Measurements from ENCODE around the gene LRRC4C.
"Not testable (repeated sequence)": the region's sequence is repeated elsewhere in the genome, so short reads cannot be mapped to it uniquely, and the experiment has no call there.

LRRC4C gene

GRCh38 chr11:41053894-41054293 lies 405.6 kb downstream of the LRRC4C start:
- H3K36me3 Mint-ChIP-seq, result no peaks in the 10 kb centered on the region
- DNase-seq (no peak), ATAC-seq (replicated peaks) (no peak)
- H3K9me3 Mint-ChIP-seq, result peaks cover under 1 to 7% of the 10 kb centered on the region in 2 donors
- no peaks in the 10 kb centered on the region for H3K4me1 Mint-ChIP-seq
- H3K27ac Mint-ChIP-seq, result no peak overlapping the region
- H3K27me3 Mint-ChIP-seq, result no peaks in the 10 kb centered on the region
- no peak overlapping the region for H3K4me3 Mint-ChIP-seq

- Mint-ChIP-seq H3K4me3 (no peak overlapping the region), H3K27ac (no peak overlapping the region), H3K36me3 (no peaks in the 10 kb centered on the region), H3K9me3 (peaks cover 3 to 8% of the 10 kb centered on the region in 2 donors), H3K4me1 (no peaks in the 10 kb centered on the region), H3K27me3 (no peaks in the 10 kb centered on the region)
- ATAC-seq (replicated peaks), result no peak
- no peak for DNase-seq
These were observed 407.4 kb downstream of the LRRC4C start for GRCh38 chr11:41051919-41052635.

GRCh38 chr11:41050791-41051190 lies 408.7 kb downstream of the LRRC4C start:
- DNase-seq (no peak), ATAC-seq (replicated peaks) (no peak)
- Mint-ChIP-seq H3K4me1 (no peaks in the 10 kb centered on the region), H3K4me3 (no peak overlapping the region), H3K9me3 (peaks cover 3 to 8% of the 10 kb centered on the region in 2 donors), H3K27ac (no peak overlapping the region), H3K36me3 (no peaks in the 10 kb centered on the region), H3K27me3 (no peaks in the 10 kb centered on the region)

- H3K27me3 Mint-ChIP-seq, result no peaks in the 10 kb centered on the region
- H3K9me3 Mint-ChIP-seq, result peaks cover 3 to 8% of the 10 kb centered on the region in 2 donors
- DNase-seq (no peak), ATAC-seq (replicated peaks) (no peak)
- H3K4me1 Mint-ChIP-seq, result no peaks in the 10 kb centered on the region
- H3K27ac Mint-ChIP-seq, result no peak overlapping the region
- no peaks in the 10 kb centered on the region for H3K36me3 Mint-ChIP-seq
- no peak overlapping the region for H3K4me3 Mint-ChIP-seq
These were observed 412.2 kb downstream of the LRRC4C start for GRCh38 chr11:41047229-41047628.

- Mint-ChIP-seq H3K4me3 (no peak overlapping the region), H3K36me3 (no peaks in the 10 kb centered on the region), H3K9me3 (peaks cover 3 to 5% of the 10 kb centered on the region in 2 donors), H3K27ac (no peak overlapping the region), H3K27me3 (no peaks in the 10 kb centered on the region), H3K4me1 (no peaks in the 10 kb centered on the region)
- DNase-seq (no peak), ATAC-seq (replicated peaks) (no peak)
These were observed 414.2 kb downstream of the LRRC4C start for GRCh38 chr11:41045266-41045665.

- ATAC-seq (replicated peaks) (no peak), DNase-seq (no peak)
- Mint-ChIP-seq H3K4me3 (no peak overlapping the region), H3K4me1 (no peaks in the 10 kb centered on the region), H3K9me3 (peaks cover 3 to 5% of the 10 kb centered on the region in 2 donors), H3K36me3 (no peaks in the 10 kb centered on the region), H3K27me3 (no peaks in the 10 kb centered on the region), H3K27ac (no peak overlapping the region)
These were observed 414.7 kb downstream of the LRRC4C start for GRCh38 chr11:41044747-41045146.

GRCh38 chr11:41042688-41043087 lies 416.8 kb downstream of the LRRC4C start:
- DNase-seq (no peak), ATAC-seq (replicated peaks) (no peak)
- H3K36me3 Mint-ChIP-seq, result no peaks in the 10 kb centered on the region
- H3K9me3 Mint-ChIP-seq, result no peaks in the 10 kb centered on the region
- no peaks in the 10 kb centered on the region for H3K4me1 Mint-ChIP-seq
- H3K27me3 Mint-ChIP-seq, result no peaks in the 10 kb centered on the region
- no peak overlapping the region for H3K27ac Mint-ChIP-seq
- no peak overlapping the region for H3K4me3 Mint-ChIP-seq

- Mint-ChIP-seq H3K27me3 (no peaks in the 10 kb centered on the region), H3K9me3 (no peaks in the 10 kb centered on the region), H3K4me3 (no peak overlapping the region), H3K4me1 (no peaks in the 10 kb centered on the region), H3K27ac (no peak overlapping the region), H3K36me3 (no peaks in the 10 kb centered on the region)
- ATAC-seq (replicated peaks) (no peak), DNase-seq (no peak)
These were observed 419.0 kb downstream of the LRRC4C start for GRCh38 chr11:41040474-41040873.

GRCh38 chr11:41039592-41039991 lies 419.9 kb downstream of the LRRC4C start:
- Mint-ChIP-seq H3K4me1 (no peaks in the 10 kb centered on the region), H3K27ac (no peak overlapping the region), H3K9me3 (peaks cover 2 to 3% of the 10 kb centered on the region in 2 donors), H3K27me3 (no peaks in the 10 kb centered on the region), H3K4me3 (no peak overlapping the region), H3K36me3 (no peaks in the 10 kb centered on the region)
- ATAC-seq (replicated peaks) (no peak), DNase-seq (no peak)

- no peak overlapping the region for H3K4me3 Mint-ChIP-seq
- no peak for ATAC-seq (replicated peaks)
- DNase-seq, result no peak
- H3K4me1 Mint-ChIP-seq, result no peaks in the 10 kb centered on the region
- H3K36me3 Mint-ChIP-seq, result no peaks in the 10 kb centered on the region
- no peak overlapping the region for H3K27ac Mint-ChIP-seq
- H3K9me3 Mint-ChIP-seq, result peaks cover 3 to 5% of the 10 kb centered on the region in 2 donors
- no peaks in the 10 kb centered on the region for H3K27me3 Mint-ChIP-seq
These were observed 427.8 kb downstream of the LRRC4C start for GRCh38 chr11:41031551-41032060.

GRCh38 chr11:41020259-41020658 lies 439.2 kb downstream of the LRRC4C start:
- no peak for ATAC-seq (replicated peaks)
- Mint-ChIP-seq H3K4me3 (no peak overlapping the region), H3K27ac (no peak overlapping the region), H3K4me1 (no peaks in the 10 kb centered on the region), H3K9me3 (peaks cover 4 to 11% of the 10 kb centered on the region in 2 donors), H3K36me3 (no peaks in the 10 kb centered on the region), H3K27me3 (no peaks in the 10 kb centered on the region)
- DNase-seq, result no peak

- H3K4me1 Mint-ChIP-seq; ATAC-seq (replicated peaks); H3K4me3 Mint-ChIP-seq; H3K36me3 Mint-ChIP-seq; DNase-seq; H3K27me3 Mint-ChIP-seq; H3K27ac Mint-ChIP-seq: not testable (repeated sequence)
- peaks cover 4 to 11% of the 10 kb centered on the region in 2 donors for H3K9me3 Mint-ChIP-seq
These were observed 439.8 kb downstream of the LRRC4C start for GRCh38 chr11:41019666-41020065.

GRCh38 chr11:41018224-41018623 lies 441.2 kb downstream of the LRRC4C start:
- H3K27ac Mint-ChIP-seq, result no peak overlapping the region
- no peak for DNase-seq
- H3K9me3 Mint-ChIP-seq, result peaks cover 4 to 14% of the 10 kb centered on the region in 2 donors
- ATAC-seq (replicated peaks), result no peak
- no peak overlapping the region for H3K4me3 Mint-ChIP-seq
- H3K36me3 Mint-ChIP-seq, result no peaks in the 10 kb centered on the region
- H3K27me3 Mint-ChIP-seq, result no peaks in the 10 kb centered on the region
- H3K4me1 Mint-ChIP-seq, result no peaks in the 10 kb centered on the region

- Mint-ChIP-seq H3K4me1 (no peaks in the 10 kb centered on the region), H3K4me3 (no peak overlapping the region), H3K27ac (no peak overlapping the region), H3K36me3 (no peaks in the 10 kb centered on the region), H3K9me3 (peaks cover 3 to 8% of the 10 kb centered on the region in 2 donors), H3K27me3 (no peaks in the 10 kb centered on the region)
- DNase-seq (no peak), ATAC-seq (replicated peaks) (no peak)
These were observed 448.9 kb downstream of the LRRC4C start for GRCh38 chr11:41010361-41011050.

- H3K27me3 Mint-ChIP-seq, result no peaks in the 10 kb centered on the region
- H3K36me3 Mint-ChIP-seq, result no peaks in the 10 kb centered on the region
- no peaks in the 10 kb centered on the region for H3K4me1 Mint-ChIP-seq
These were observed 453.5 kb downstream of the LRRC4C start for GRCh38 chr11:41005986-41006385.

More at GRCh38 chr11:41005986-41006385, 453.5 kb downstream of the LRRC4C start:
- H3K9me3 Mint-ChIP-seq, result peaks cover 5 to 8% of the 10 kb centered on the region in 2 donors
- no peak overlapping the region for H3K27ac Mint-ChIP-seq
- ATAC-seq (replicated peaks), result no peak
- no peak overlapping the region for H3K4me3 Mint-ChIP-seq
- DNase-seq, result no peak
